Calu3 (cell line): ENCODE data around the gene BORCS8. TPM values are rescaled to one million over a fixed set of nuclear protein-coding genes. Genes with fewer than 3 reads are reported as not detected.

Experiments used
- BruUV-seq: library from RNA; stranded (reverse); fragments of 400-500 nt; replicated peaks from 2 replicates; lab custom pipeline; 2021; lab: Mats Ljungman, UMichigan
- CTCF ChIA-PET: fragments of 300-600 bp; sonication (Branson Sonifier 250); formaldehyde crosslinking; loops from one replicate; lab custom pipeline; 2022; ENCODE audit warnings: antibody characterized with exemption; lab: Charles Lee
- DNase-seq: peaks from one replicate; pipeline ENCODE4 v3.0.0; 2022
- H3K27ac Mint-ChIP-seq: one replicate; pipeline ENCODE4 v1.8.0; 2022; ENCODE audit warnings: mixed read lengths; ENCODE audit not compliant: unreplicated experiment
- H3K27me3 Mint-ChIP-seq: one replicate; pipeline ENCODE4 v1.8.0; 2022; ENCODE audit warnings: mixed read lengths; ENCODE audit not compliant: unreplicated experiment
- H3K36me3 Mint-ChIP-seq: one replicate; pipeline ENCODE4 v1.8.0; 2022; ENCODE audit warnings: mild to moderate bottlenecking, moderate library complexity, mixed read lengths; ENCODE audit not compliant: insufficient read depth, unreplicated experiment
- H3K4me1 Mint-ChIP-seq: one replicate; pipeline ENCODE4 v1.8.0; 2022; ENCODE audit warnings: mild to moderate bottlenecking, low read depth, mixed read lengths; ENCODE audit not compliant: unreplicated experiment
- H3K4me3 Mint-ChIP-seq: one replicate; pipeline ENCODE4 v1.8.0; 2022; ENCODE audit warnings: mild to moderate bottlenecking, low read depth, moderate library complexity, mixed read lengths; ENCODE audit not compliant: unreplicated experiment
- H3K9me3 Mint-ChIP-seq: one replicate; pipeline ENCODE4 v1.8.0; 2022; ENCODE audit warnings: low read depth, mixed read lengths; ENCODE audit not compliant: unreplicated experiment
- intact Hi-C: fragments of 100-400 bp; cut with micrococcal nuclease; formaldehyde crosslinking; loops from one replicate; pipeline ENCODE4 v1.10.0; 2022; ENCODE audit not compliant: unreplicated experiment
- total RNA-seq: library from RNA; stranded (reverse); gene quantifications from 2 replicates; pipeline ENCODE4 v1.2.3, GENCODE V29; 2022
- TF ChIP-seq, protein P1 (sequence below): fragments of 200-600 bp; IDR thresholded peaks from one replicate; pipeline ENCODE4 v1.8.0; 2022; ENCODE audit warnings: antibody characterized with exemption; ENCODE audit not compliant: unreplicated experiment

The BORCS8 gene
- total RNA-seq, 1 experiment from 2014 or later, result 26.3 TPM

DNA sequence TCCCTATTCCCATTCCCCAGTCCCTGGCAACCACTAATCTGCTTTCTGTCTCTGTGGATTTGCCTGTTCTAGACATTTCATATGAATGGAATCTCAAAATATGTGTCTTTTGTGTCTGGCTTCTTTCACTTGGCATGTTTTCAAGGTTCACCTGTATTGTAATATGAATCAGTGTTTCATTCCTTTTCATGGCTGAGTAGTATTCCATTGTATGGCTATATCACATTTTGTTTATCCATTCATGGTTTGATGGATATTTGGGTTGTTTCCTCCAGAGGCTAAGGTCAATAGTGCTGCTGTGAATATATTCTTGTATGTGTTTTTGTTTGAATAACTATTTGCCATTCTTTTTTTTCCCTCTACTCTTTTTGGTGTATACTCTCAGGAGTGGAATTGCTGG is 44.2 kb upstream of the BORCS8 start:
- no peak overlapping the region for H3K4me3 Mint-ChIP-seq
- H3K27me3 Mint-ChIP-seq, result peaks cover 52% of the 10 kb centered on the region
- BruUV-seq, result no TSS peak
- no peak for DNase-seq
- intact Hi-C loops, result no loop called here
- TF ChIP-seq, protein P1, sequence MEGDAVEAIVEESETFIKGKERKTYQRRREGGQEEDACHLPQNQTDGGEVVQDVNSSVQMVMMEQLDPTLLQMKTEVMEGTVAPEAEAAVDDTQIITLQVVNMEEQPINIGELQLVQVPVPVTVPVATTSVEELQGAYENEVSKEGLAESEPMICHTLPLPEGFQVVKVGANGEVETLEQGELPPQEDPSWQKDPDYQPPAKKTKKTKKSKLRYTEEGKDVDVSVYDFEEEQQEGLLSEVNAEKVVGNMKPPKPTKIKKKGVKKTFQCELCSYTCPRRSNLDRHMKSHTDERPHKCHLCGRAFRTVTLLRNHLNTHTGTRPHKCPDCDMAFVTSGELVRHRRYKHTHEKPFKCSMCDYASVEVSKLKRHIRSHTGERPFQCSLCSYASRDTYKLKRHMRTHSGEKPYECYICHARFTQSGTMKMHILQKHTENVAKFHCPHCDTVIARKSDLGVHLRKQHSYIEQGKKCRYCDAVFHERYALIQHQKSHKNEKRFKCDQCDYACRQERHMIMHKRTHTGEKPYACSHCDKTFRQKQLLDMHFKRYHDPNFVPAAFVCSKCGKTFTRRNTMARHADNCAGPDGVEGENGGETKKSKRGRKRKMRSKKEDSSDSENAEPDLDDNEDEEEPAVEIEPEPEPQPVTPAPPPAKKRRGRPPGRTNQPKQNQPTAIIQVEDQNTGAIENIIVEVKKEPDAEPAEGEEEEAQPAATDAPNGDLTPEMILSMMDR, result no peak
- no peaks in the 10 kb centered on the region for H3K36me3 Mint-ChIP-seq
- no peaks in the 10 kb centered on the region for H3K9me3 Mint-ChIP-seq
- no peaks in the 10 kb centered on the region for H3K4me1 Mint-ChIP-seq
- H3K27ac Mint-ChIP-seq, result no peak overlapping the region
- CTCF ChIA-PET, result no interaction called here

DNA sequence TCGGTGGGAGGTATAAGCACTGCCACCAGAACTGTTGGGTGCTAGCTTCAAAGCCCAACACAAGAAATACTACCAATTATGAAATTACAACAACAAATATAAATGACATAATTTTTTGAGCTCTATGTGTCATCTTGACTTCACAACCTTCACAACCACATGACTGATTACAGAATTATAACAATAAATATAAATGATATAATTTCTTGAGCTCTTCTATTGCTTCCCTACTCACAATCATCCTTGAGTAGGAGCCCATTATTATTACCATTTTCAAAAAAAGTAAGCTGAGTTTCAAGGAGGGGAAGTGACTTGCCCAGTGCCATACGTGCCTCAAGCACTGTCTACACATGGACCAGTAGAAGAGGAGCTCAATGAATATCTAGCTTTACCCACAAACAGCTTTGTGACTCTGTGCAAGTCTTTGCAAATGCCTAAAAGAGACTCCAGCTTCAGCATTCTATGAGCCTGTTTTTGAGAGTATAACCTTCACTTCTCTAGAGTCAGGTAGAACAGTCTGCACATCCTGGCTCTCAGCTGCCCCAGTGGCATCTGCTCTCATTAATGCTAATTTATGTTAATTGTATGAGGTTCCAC is 42.4 kb upstream of the BORCS8 start:
- no TSS peak for BruUV-seq
- H3K4me3 Mint-ChIP-seq, result no peak overlapping the region
- peaks cover 47% of the 10 kb centered on the region for H3K27me3 Mint-ChIP-seq
- no peaks in the 10 kb centered on the region for H3K9me3 Mint-ChIP-seq
- TF ChIP-seq, protein P1, result no peak
- intact Hi-C loops, result no loop called here
- H3K36me3 Mint-ChIP-seq, result no peaks in the 10 kb centered on the region
- no peaks in the 10 kb centered on the region for H3K4me1 Mint-ChIP-seq
- CTCF ChIA-PET, result no interaction called here
- DNase-seq, result no peak
- H3K27ac Mint-ChIP-seq, result no peak overlapping the region

DNA sequence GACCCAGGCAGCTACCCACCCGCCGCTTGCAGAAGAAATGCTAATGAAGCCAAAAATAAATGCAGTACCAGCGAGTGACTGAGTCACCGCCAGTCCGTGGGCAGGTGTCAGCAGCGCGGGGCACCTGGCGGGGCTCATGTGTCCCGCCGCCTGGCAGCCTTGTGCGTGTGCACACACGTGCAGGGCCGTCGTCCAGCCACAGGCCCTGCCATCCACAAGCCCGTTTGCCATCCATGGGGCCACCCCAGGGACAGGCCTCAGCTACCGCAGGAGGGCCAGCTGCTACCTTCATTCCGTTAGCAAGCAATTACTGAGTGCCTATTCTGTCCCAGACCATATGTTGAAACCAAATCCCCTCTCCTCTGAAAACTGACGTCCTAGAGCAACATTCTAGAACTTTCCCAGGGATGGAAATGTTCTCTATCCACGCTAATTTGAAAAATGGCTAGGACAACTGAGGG is 40.3 kb upstream of the BORCS8 start:
- Mint-ChIP-seq H3K4me1 (no peaks in the 10 kb centered on the region), H3K9me3 (no peaks in the 10 kb centered on the region), H3K4me3 (no peak overlapping the region), H3K27ac (no peak overlapping the region), H3K36me3 (no peaks in the 10 kb centered on the region), H3K27me3 (peaks cover 42% of the 10 kb centered on the region)
- BruUV-seq, result no TSS peak
- intact Hi-C loops, result no loop called here
- CTCF ChIA-PET, result no interaction called here
- no peak for DNase-seq
- TF ChIP-seq, protein P1, result no peak

DNA sequence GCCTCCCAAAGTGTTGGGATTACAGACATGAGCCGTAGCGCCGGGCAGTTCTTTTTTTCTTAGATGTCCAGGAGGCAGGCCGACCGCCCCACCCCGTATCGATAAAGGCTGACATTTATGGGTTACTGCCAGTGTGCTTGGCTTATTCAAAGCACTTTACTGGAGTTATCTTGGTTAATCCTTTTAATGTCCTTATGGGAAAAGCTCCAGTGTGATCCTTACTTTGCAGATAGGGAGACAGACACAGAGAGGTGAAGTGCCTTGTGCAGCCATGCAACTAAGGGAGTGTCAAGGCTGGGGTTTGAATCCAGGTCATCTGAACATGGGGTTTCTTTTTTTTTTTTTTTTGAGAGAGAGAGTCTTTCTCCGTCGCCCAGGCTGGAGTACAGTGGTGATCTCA is 39.0 kb upstream of the BORCS8 start:
- no peaks in the 10 kb centered on the region for H3K36me3 Mint-ChIP-seq
- no peaks in the 10 kb centered on the region for H3K4me1 Mint-ChIP-seq
- H3K4me3 Mint-ChIP-seq, result no peak overlapping the region
- intact Hi-C loops, result no loop called here
- H3K27ac Mint-ChIP-seq, result no peak overlapping the region
- H3K9me3 Mint-ChIP-seq, result no peaks in the 10 kb centered on the region
- CTCF ChIA-PET, result interaction anchor here (0.6 to 0.7 kb wide), 2 partner anchors 15 to 38 kb away, joined by 3 to 4 read pairs; no protein-coding TSS in a partner anchor
- no peak for DNase-seq
- BruUV-seq, result no TSS peak
- H3K27me3 Mint-ChIP-seq, result peaks cover 42% of the 10 kb centered on the region
- TF ChIP-seq, protein P1, result no peak
